Activated B cell treated with CpG ODN at 0.5 μM for 24 hours (primary cell): ENCODE results near the gene TMEFF2. TPM values are rescaled to one million over a fixed set of nuclear protein-coding genes. Genes with fewer than 3 reads are reported as not detected.

Experiments used
- ATAC-seq: fragments of 200-7000 bp; cut with Tn5 transposase; one replicate; pipeline ENCODE4 v1.10.0; 2021; ENCODE audit warnings: low read depth, mild to moderate bottlenecking, moderate library complexity
- CTCF ChIA-PET: fragments of 350-600 bp; sonication (Branson Sonifier 250); formaldehyde crosslinking; loops from one replicate; lab custom pipeline; 2021; ENCODE audit warnings: antibody characterized with exemption; lab: Charles Lee
- POLR2A ChIA-PET: fragments of 350-600 bp; sonication (Branson Sonifier 250); formaldehyde crosslinking; loops from one replicate; lab custom pipeline; 2021; ENCODE audit warnings: antibody characterized with exemption; lab: Charles Lee
- DNase-seq: peaks from one replicate; pipeline ENCODE4 v3.0.0; 2022
- H3K27ac Mint-ChIP-seq: one replicate; pipeline ENCODE4 v1.8.0; 2020; ENCODE audit warnings: mixed read lengths
- H3K27me3 Mint-ChIP-seq: one replicate; pipeline ENCODE4 v1.8.0; 2021; ENCODE audit warnings: mixed read lengths
- H3K36me3 Mint-ChIP-seq: one replicate; pipeline ENCODE4 v1.8.0; 2021; ENCODE audit warnings: low read depth, mixed read lengths
- H3K4me1 Mint-ChIP-seq: one replicate; pipeline ENCODE4 v1.8.0; 2021; ENCODE audit warnings: mixed read lengths
- H3K4me3 Mint-ChIP-seq: one replicate; pipeline ENCODE4 v1.8.0; 2020; ENCODE audit warnings: mild to moderate bottlenecking, mixed read lengths
- H3K9me3 Mint-ChIP-seq: one replicate; pipeline ENCODE4 v1.8.0; 2020; ENCODE audit warnings: mixed read lengths
- CTCF ChIP-seq: fragments of 200-600 bp; IDR thresholded peaks from one replicate; pipeline ENCODE4 v1.8.0; 2022; ENCODE audit warnings: antibody characterized with exemption, mild to moderate bottlenecking
- intact Hi-C: fragments of 100-400 bp; cut with micrococcal nuclease; formaldehyde crosslinking; loops from one replicate; pipeline ENCODE4 v1.15.1; 2024
- total RNA-seq: library from RNA; stranded (reverse); gene quantifications from 2 replicates; pipeline ENCODE4 v1.2.3, GENCODE V29; 2022

The TMEFF2 gene
- total RNA-seq, 1 donor from 2014 or later: not detected

GRCh38 chr2:191995285-191995684, 199.4 kb downstream of the TMEFF2 start:
- no peak for TF ChIP-seq CTCF
- no peaks in the 10 kb centered on the region for H3K9me3 Mint-ChIP-seq
- no peaks in the 10 kb centered on the region for H3K4me1 Mint-ChIP-seq
- ChIA-PET CTCF (no interaction called here), POLR2A (no interaction called here)
- intact Hi-C loops: no loop called here
- ATAC-seq (no peak), DNase-seq (no peak)
- no peak overlapping the region for H3K4me3 Mint-ChIP-seq
- H3K36me3 Mint-ChIP-seq: no peaks in the 10 kb centered on the region
- no peaks in the 10 kb centered on the region for H3K27me3 Mint-ChIP-seq
- no peak overlapping the region for H3K27ac Mint-ChIP-seq

GRCh38 chr2:191994749-191995148, 200.0 kb downstream of the TMEFF2 start:
- H3K9me3 Mint-ChIP-seq: no peaks in the 10 kb centered on the region
- H3K36me3 Mint-ChIP-seq: no peaks in the 10 kb centered on the region
- no peak overlapping the region for H3K4me3 Mint-ChIP-seq
- no peak for TF ChIP-seq CTCF
- ChIA-PET POLR2A (no interaction called here), CTCF (no interaction called here)
- DNase-seq (no peak), ATAC-seq (no peak)
- intact Hi-C loops: no loop called here
- no peaks in the 10 kb centered on the region for H3K4me1 Mint-ChIP-seq
- no peak overlapping the region for H3K27ac Mint-ChIP-seq
- H3K27me3 Mint-ChIP-seq: no peaks in the 10 kb centered on the region

DNA sequence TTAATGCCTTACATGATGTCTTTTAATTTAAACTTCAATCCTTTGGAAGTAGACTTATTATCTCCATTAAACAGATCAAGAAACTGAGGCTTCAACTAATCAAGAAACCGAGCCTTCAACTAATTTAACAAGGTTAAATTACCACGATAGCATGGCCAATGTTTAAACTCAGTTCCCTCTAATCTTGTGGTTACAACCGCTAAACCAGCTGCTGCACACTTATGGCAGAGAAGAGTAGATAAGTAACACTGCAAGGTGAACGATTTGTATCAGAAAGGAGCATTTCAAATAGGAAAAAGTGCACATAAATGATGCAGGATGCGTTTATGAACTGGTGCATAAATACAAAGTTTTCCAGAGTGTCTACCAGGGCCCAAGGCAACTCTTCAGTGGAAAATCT, 203.3 kb downstream of the TMEFF2 start:
- Mint-ChIP-seq H3K36me3 (no peaks in the 10 kb centered on the region), H3K27me3 (no peaks in the 10 kb centered on the region), H3K4me3 (no peak overlapping the region), H3K9me3 (no peaks in the 10 kb centered on the region), H3K27ac (no peak overlapping the region), H3K4me1 (no peaks in the 10 kb centered on the region)
- CTCF ChIA-PET: no interaction called here
- POLR2A ChIA-PET: no interaction called here
- intact Hi-C loops: no loop called here
- no peak for DNase-seq
- no peak for TF ChIP-seq CTCF
- no peak for ATAC-seq

DNA sequence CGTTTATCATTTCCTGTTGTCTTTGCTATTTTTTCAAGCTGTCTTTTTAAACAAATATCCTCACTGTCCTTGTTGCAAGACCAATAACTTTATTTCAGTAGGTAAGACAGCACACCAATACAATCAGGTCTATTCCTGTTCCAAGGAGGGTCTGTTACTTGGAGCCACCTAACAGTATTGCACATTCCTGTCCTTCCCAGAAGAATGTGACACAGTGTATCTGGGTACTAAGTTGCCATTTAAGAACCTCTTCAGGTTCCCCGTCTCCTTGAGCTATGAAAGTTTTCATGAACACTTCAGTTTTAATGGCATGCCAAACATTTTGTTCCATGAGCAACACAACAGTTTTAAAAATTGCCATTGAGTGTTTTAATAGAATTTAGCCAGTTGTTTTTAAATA, 209.0 kb downstream of the TMEFF2 start:
- H3K27ac Mint-ChIP-seq: no peak overlapping the region
- CTCF ChIA-PET: no interaction called here
- H3K36me3 Mint-ChIP-seq: no peaks in the 10 kb centered on the region
- POLR2A ChIA-PET: no interaction called here
- no peak overlapping the region for H3K4me3 Mint-ChIP-seq
- TF ChIP-seq CTCF: no peak
- H3K9me3 Mint-ChIP-seq: no peaks in the 10 kb centered on the region
- intact Hi-C loops: no loop called here
- no peak for ATAC-seq
- DNase-seq: no peak
- H3K27me3 Mint-ChIP-seq: no peaks in the 10 kb centered on the region
- no peaks in the 10 kb centered on the region for H3K4me1 Mint-ChIP-seq

DNA sequence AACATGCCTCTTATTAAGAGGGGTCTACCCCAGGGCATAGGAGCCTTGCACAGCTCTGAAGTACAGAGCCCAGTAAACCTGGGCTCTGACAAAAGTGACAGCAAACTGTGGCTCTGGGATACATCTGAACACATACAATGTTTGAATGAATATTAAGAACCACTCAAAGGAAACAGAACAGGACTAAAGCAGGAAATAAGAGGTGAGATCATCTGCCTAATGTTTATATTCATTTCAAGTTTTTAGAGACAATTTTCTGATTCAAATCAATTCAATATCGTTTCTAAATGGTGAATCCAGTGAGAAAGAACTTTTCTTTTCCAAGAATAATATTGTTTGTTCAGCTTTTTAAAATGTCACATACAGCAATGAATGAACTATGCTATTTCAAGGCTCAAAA, 211.1 kb downstream of the TMEFF2 start:
- intact Hi-C loops: no loop called here
- no peak overlapping the region for H3K4me3 Mint-ChIP-seq
- ATAC-seq (no peak), DNase-seq (no peak)
- H3K27me3 Mint-ChIP-seq: no peaks in the 10 kb centered on the region
- no peak overlapping the region for H3K27ac Mint-ChIP-seq
- no peaks in the 10 kb centered on the region for H3K36me3 Mint-ChIP-seq
- H3K4me1 Mint-ChIP-seq: no peaks in the 10 kb centered on the region
- CTCF ChIA-PET: no interaction called here
- TF ChIP-seq CTCF: no peak
- POLR2A ChIA-PET: no interaction called here
- H3K9me3 Mint-ChIP-seq: no peaks in the 10 kb centered on the region
